Upper lobe of left lung (tissue), 6 donors: ENCODE measurements around the gene MAP2K5. TPM values are rescaled to one million over a fixed set of nuclear protein-coding genes. Genes with fewer than 3 reads are reported as not detected.
A peak's percentile ranks its signal among the peaks of the same experiment; 100 is the strongest.

Experiments used
- ATAC-seq, 2 donors: fragments of 200-7000 bp; cut with Tn5 transposase; one replicate each; pipeline ENCODE4 v1.9.1; 2022; ENCODE audit warnings: mild to moderate bottlenecking in 2 of 2, moderate library complexity in 2 of 2; ENCODE audit not compliant: low FRiP score in 2 of 2
- DNase-seq, 2 donors: peaks; one replicate each; pipeline ENCODE4 v3.0.0-alpha.2; 2019 to 2020
- H3K27ac ChIP-seq, 4 donors: fragments of 200-600 bp; sonication (generic); one replicate each; pipeline ENCODE4 v1.5.1; 2016 to 2019
- H3K27me3 ChIP-seq, 4 donors: fragments of 200-600 bp; sonication (generic); one replicate each; pipeline ENCODE4 v1.5.1; 2017 to 2019
- H3K36me3 ChIP-seq, 4 donors: fragments of 200-600 bp; sonication (generic); one replicate each; pipeline ENCODE4 v1.5.1; 2016 to 2019
- H3K4me1 ChIP-seq, 4 donors: fragments of 200-600 bp; sonication (generic); one replicate each; pipeline ENCODE4 v1.5.1; 2018 to 2019
- H3K4me3 ChIP-seq, 4 donors: fragments of 200-600 bp; sonication (generic); one replicate each; pipeline ENCODE4 v1.5.1; 2017 to 2019; ENCODE audit warnings: mild to moderate bottlenecking in 2 of 4, moderate library complexity in 1 of 4
- H3K9me3 ChIP-seq, 4 donors: fragments of 200-600 bp; sonication (generic); one replicate each; pipeline ENCODE4 v1.5.1; 2018 to 2019
- EP300 ChIP-seq, 4 donors: sonication (generic); formaldehyde crosslinking; IDR thresholded peaks; one replicate each; pipeline ENCODE4 v1.5.1; 2017; ENCODE audit warnings: antibody characterized with exemption in 4 of 4, control low read depth in 2 of 4
- POLR2A ChIP-seq, 4 donors: fragments of 450-650 bp; IDR thresholded peaks; one replicate each; pipeline ENCODE4 v1.5.1; 2016 to 2017; ENCODE audit warnings: antibody characterized with exemption in 4 of 4, mild to moderate bottlenecking in 2 of 4
- POLR2AphosphoS5 ChIP-seq, 2 donors: sonication (generic); formaldehyde crosslinking; IDR thresholded peaks; one replicate each; pipeline ENCODE4 v1.5.1; 2017; ENCODE audit warnings: antibody characterized with exemption in 2 of 2
- WGBS, 2 donors: methylation state at CpG; one replicate each; pipeline ENCODE4 v1.1.5; 2017 to 2018; 5-methylcytosine and 5-hydroxymethylcytosine counted together
- small RNA-seq, 4 donors: library from RNA; depleted of rRNA; stranded (forward); fragments of <200 nt; gene quantifications; one replicate each; pipeline ENCODE3, GENCODE V24; 2016
- total RNA-seq, 6 donors: library from RNA; depleted of rRNA in 4 of 6; stranded (reverse); fragments of >200 nt in 4 of 6; gene quantifications; one replicate each; pipeline versions ENCODE4 v1.1.0 to v1.2.1, GENCODE V29; 2016 to 2021
- TF ChIP-seq, protein P1 (sequence below), 6 experiments: fragments of 450-650 bp in 4 of 6; fragments of 200-600 bp in 2 of 6; sonication (generic) in 2 of 6; IDR thresholded peaks; one replicate each; pipeline ENCODE4 v1.5.1; 2016 to 2019; ENCODE audit warnings: antibody characterized with exemption in 6 of 6
- donor health status: DM: no; HTN: no; CAD: no; lungs with moderate emphysema.
- donor health status: DM: no; HTN: yes; CAD: no; lungs with severe emphysema.

MAP2K5 gene
- total RNA-seq, 6 donors from 2014 or later = 7.8 to 25.6 (median 16.0) TPM

DNA sequence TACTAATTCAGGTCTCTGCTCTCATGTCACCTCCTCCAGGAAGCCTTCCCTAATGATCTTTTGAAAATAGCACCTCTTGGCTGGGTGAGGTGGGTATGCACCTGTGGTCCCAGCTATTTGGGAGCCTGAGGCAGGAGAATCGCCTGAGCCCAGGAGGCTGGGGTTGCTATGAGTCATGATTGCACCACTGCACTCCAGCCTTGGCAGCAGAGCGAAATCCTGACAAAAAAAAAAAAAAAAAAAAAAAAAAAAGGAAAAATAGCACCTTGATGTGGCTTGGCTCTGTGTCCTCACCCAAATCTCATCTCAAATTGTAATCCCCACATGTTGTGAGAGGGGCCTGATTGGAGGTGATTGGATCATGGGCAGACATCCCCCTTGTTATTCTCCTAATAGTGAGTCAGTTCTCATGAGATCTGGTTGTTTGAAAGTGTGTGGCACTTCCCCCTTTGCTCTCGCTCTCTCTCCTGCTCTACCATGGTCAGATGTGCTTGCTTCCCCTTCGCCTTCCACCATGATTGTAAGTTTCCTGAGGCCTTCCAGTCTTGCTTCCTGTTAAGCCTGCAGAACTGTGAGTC is 308.6 kb downstream of the MAP2K5 start:
- peak; percentile 74 for ATAC-seq
- 49 to 74% methylated on average over 3 to 4 of the region's 4 CpGs for WGBS, 2 donors
- H3K9me3 ChIP-seq = no peaks in the 10 kb centered on the region
- no peaks in the 10 kb centered on the region for H3K27me3 ChIP-seq
- peak overlapping the region in 3 of 4 donors; percentile 12 to 34 (median 16) for H3K27ac ChIP-seq
- H3K4me1 ChIP-seq = peaks cover 0 to 8% (median 0%) of the 10 kb centered on the region in 4 donors
- DNase-seq = peak in 1 of 2 donors; percentile 77
- H3K4me3 ChIP-seq = no peak overlapping the region
- peak in 1 of 2 donors; percentile 10 for TF ChIP-seq POLR2AphosphoS5 (IDR thresholded peaks at IDR 0.05)
- TF ChIP-seq POLR2A (IDR thresholded peaks at IDR 0.05) = no peak
- H3K36me3 ChIP-seq = no peaks in the 10 kb centered on the region

DNA sequence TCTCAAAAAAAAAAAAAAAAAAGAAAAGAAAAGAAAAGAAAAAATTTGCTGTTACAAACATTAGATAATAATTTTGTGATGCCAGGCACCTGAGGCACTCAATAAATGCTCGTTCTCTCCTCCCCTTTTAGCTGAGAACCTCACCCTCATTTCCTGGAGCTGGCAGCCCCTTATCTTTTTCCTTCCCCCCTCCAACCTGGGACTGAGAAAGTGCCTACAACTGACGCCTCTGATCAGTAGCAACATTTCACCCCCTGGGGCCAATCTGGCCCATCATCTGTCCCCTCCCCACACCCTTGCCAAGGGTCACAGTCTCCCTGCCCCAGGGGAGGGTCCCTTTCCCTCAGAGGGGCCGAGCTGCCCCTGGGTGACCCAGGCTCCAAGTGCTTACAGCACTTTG is 309.9 kb downstream of the MAP2K5 start:
- Histone ChIP-seq H3K27ac (no peak overlapping the region), H3K4me3 (no peak overlapping the region), H3K4me1 (peaks cover 0 to 8% (median 0%) of the 10 kb centered on the region in 4 donors), H3K27me3 (no peaks in the 10 kb centered on the region), H3K36me3 (no peaks in the 10 kb centered on the region), H3K9me3 (no peaks in the 10 kb centered on the region)
- WGBS, 2 donors = 74 to 75% methylated on average over 3 of the region's 3 CpGs
- ATAC-seq = no peak
- no peak for TF ChIP-seq EP300 (IDR thresholded peaks at IDR 0.05)
- TF ChIP-seq, protein P1, sequence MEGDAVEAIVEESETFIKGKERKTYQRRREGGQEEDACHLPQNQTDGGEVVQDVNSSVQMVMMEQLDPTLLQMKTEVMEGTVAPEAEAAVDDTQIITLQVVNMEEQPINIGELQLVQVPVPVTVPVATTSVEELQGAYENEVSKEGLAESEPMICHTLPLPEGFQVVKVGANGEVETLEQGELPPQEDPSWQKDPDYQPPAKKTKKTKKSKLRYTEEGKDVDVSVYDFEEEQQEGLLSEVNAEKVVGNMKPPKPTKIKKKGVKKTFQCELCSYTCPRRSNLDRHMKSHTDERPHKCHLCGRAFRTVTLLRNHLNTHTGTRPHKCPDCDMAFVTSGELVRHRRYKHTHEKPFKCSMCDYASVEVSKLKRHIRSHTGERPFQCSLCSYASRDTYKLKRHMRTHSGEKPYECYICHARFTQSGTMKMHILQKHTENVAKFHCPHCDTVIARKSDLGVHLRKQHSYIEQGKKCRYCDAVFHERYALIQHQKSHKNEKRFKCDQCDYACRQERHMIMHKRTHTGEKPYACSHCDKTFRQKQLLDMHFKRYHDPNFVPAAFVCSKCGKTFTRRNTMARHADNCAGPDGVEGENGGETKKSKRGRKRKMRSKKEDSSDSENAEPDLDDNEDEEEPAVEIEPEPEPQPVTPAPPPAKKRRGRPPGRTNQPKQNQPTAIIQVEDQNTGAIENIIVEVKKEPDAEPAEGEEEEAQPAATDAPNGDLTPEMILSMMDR (IDR thresholded peaks at IDR 0.05) = no peak
- DNase-seq = no peak

DNA sequence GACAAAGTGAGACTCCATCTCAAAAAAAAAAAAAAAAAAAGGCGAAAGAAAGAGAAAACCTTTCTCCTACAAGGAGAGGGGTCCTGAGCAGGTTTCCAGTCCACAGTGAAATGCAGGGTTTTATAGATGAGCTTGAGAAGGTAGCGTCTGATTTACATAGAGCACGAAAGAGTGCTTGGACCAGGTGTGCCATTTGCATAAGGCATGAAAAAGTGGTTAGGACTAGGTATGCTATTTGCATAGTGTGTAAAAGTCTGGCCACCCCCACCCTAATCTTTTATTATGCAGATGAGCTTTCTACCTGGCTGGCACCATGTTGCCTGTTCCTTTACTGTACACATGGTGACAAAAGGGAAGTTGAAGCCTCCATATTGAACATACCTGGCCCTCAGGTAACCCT is 311.0 kb downstream of the MAP2K5 start:
- Histone ChIP-seq H3K4me1 (peaks cover 0 to 8% (median 0%) of the 10 kb centered on the region in 4 donors), H3K4me3 (no peak overlapping the region), H3K27ac (no peak overlapping the region), H3K9me3 (no peaks in the 10 kb centered on the region), H3K36me3 (no peaks in the 10 kb centered on the region), H3K27me3 (no peaks in the 10 kb centered on the region)
- ATAC-seq = no peak
- 87 to 89% methylated on average over 3 of the region's 3 CpGs for WGBS, 2 donors
- TF ChIP-seq EP300 (IDR thresholded peaks at IDR 0.05) (no peak), POLR2AphosphoS5 (IDR thresholded peaks at IDR 0.05) (no peak), POLR2A (IDR thresholded peaks at IDR 0.05) (no peak)
- TF ChIP-seq, protein P1 (IDR thresholded peaks at IDR 0.05) = no peak
- no peak for DNase-seq

DNA sequence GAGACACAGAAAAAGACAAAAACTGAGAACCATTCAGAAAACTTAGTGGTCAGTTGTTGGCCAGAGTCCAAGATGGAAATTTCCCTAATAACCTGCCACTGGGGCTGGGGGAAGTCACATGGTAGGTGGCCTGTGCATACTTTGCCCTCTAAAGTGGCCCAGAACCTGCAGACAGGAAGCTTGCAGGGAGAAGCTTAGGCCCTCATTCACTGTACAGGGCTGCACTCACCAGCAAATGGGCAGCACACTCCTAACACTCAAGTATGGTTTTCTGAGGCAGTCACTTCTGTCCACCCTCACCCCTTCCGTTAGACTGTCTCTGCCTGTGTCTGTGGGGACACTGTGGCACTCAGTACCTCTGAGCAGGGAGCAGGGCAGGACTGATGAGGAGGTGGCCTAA is 311.9 kb downstream of the MAP2K5 start:
- 100% methylated on average over 1 of the region's 1 CpG for WGBS, 2 donors
- ATAC-seq (no peak), DNase-seq (no peak)
- H3K27ac ChIP-seq = no peak overlapping the region
- H3K9me3 ChIP-seq = no peaks in the 10 kb centered on the region
- TF ChIP-seq POLR2AphosphoS5 (IDR thresholded peaks at IDR 0.05) (no peak), EP300 (IDR thresholded peaks at IDR 0.05) (no peak), POLR2A (IDR thresholded peaks at IDR 0.05) (no peak)
- TF ChIP-seq, protein P1 (IDR thresholded peaks at IDR 0.05) = no peak
- H3K27me3 ChIP-seq = no peaks in the 10 kb centered on the region
- H3K4me3 ChIP-seq = no peak overlapping the region
- peaks cover 0 to 8% (median 0%) of the 10 kb centered on the region in 4 donors for H3K4me1 ChIP-seq
- H3K36me3 ChIP-seq = no peaks in the 10 kb centered on the region

DNA sequence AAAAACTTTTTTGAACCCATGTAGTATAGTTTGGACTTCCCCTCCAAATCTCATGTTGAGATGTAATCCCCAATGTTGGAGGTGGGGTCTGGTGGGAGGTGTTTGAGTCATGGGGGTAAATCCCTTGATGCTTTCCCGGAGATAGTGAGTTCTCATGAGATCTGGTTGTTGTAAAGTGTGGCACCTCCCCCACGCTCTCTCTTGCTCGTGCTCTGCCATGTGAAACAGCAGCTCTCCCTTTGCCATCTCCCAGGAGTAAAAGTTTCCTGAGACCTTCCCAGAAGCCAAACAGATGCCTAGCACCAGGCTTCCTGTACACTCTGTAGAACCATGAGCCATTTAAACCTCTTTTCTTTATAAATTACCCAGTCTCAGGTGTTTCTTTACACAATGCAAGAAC is 313.3 kb downstream of the MAP2K5 start:
- Histone ChIP-seq H3K4me1 (peaks cover 0 to 4% (median 0%) of the 10 kb centered on the region in 4 donors), H3K4me3 (no peak overlapping the region), H3K27ac (no peak overlapping the region), H3K36me3 (no peaks in the 10 kb centered on the region), H3K9me3 (no peaks in the 10 kb centered on the region), H3K27me3 (no peaks in the 10 kb centered on the region)
- DNase-seq (no peak), ATAC-seq (no peak)
- TF ChIP-seq POLR2AphosphoS5 (IDR thresholded peaks at IDR 0.05) = no peak
- TF ChIP-seq POLR2A (IDR thresholded peaks at IDR 0.05) = no peak
- TF ChIP-seq EP300 (IDR thresholded peaks at IDR 0.05) = no peak
- TF ChIP-seq, protein P1 (IDR thresholded peaks at IDR 0.05) = no peak
- 69 to 73% methylated on average over 3 of the region's 3 CpGs for whole genome bisulfite sequencing, 2 donors

Small RNA genes within 50 kb of the gene (small RNA-seq; reads per million reads assigned to genes)
- 0 to 0.92 (median 0) reads per million in 4 donors for gene RNU6-1

Other genes with a start within 250 kb of the MAP2K5 start
- gene C15orf61, start 21.6 kb upstream of the MAP2K5 start, total RNA-seq = 10 to 100 TPM in 1 of 6 donors, 1 to 10 TPM in 5; 2.7 to 10.8 (median 6.7) TPM